Mesothelial cell of epicardium (in vitro differentiated cells): Measurements from ENCODE around the gene PTBP3. TPM values are rescaled to one million over a fixed set of nuclear protein-coding genes. Genes with fewer than 3 reads are reported as not detected.

Experiments used
- DNase-seq, 2 experiments: peaks; one replicate each; pipeline ENCODE4 v3.0.0; 2021; ENCODE audit warnings: low spot score in 2 of 2; ENCODE audit not compliant: unreplicated experiment in 2 of 2
- H3K27ac Mint-ChIP-seq: 2 replicates; pipeline ENCODE4 v1.8.0; 2021; ENCODE audit warnings: mixed read lengths
- H3K27me3 Mint-ChIP-seq: 2 replicates; pipeline ENCODE4 v1.8.0; 2021; ENCODE audit warnings: low read depth, mixed read lengths
- H3K36me3 Mint-ChIP-seq: 2 replicates; pipeline ENCODE4 v1.8.0; 2021; ENCODE audit warnings: mixed read lengths
- H3K4me1 Mint-ChIP-seq: 2 replicates; pipeline ENCODE4 v1.8.0; 2021; ENCODE audit warnings: mixed read lengths
- H3K4me3 Mint-ChIP-seq: 2 replicates; pipeline ENCODE4 v1.8.0; 2021; ENCODE audit warnings: mild to moderate bottlenecking, moderate library complexity, mixed read lengths
- H3K9me3 Mint-ChIP-seq: 2 replicates; pipeline ENCODE4 v1.8.0; 2021; ENCODE audit warnings: mixed read lengths
- CTCF ChIP-seq: fragments of 200-600 bp; sonication (generic); IDR thresholded peaks from one replicate; pipeline ENCODE4 v1.5.0; 2021; ENCODE audit warnings: antibody characterized with exemption; ENCODE audit not compliant: unreplicated experiment
- total RNA-seq: library from RNA; stranded (reverse); gene quantifications from 3 replicates; pipeline ENCODE4 v1.2.1, GENCODE V29; 2021

The PTBP3 gene
- total RNA-seq, 1 donor from 2014 or later = 41.6 TPM

- Mint-ChIP-seq H3K4me1 (peaks cover 7% of the 10 kb centered on the region), H3K9me3 (peaks cover 6% of the 10 kb centered on the region), H3K27ac (no peak overlapping the region), H3K36me3 (peaks cover 15% of the 10 kb centered on the region), H3K27me3 (no peaks in the 10 kb centered on the region), H3K4me3 (no peak overlapping the region)
- no peak for DNase-seq
- TF ChIP-seq CTCF = no peak
Observed at GRCh38 chr9:112234779-112235178, 98.6 kb downstream of the PTBP3 start.

- Mint-ChIP-seq H3K27ac (no peak overlapping the region), H3K4me3 (no peak overlapping the region), H3K27me3 (no peaks in the 10 kb centered on the region), H3K36me3 (peaks cover 14% of the 10 kb centered on the region), H3K4me1 (peaks cover 7% of the 10 kb centered on the region), H3K9me3 (peaks cover 6% of the 10 kb centered on the region)
- DNase-seq = no peak
- no peak for TF ChIP-seq CTCF
Observed at GRCh38 chr9:112233769-112234168, 99.7 kb downstream of the PTBP3 start.

GRCh38 chr9:112232233-112232632, 101.2 kb downstream of the PTBP3 start:
- H3K4me3 Mint-ChIP-seq = no peak overlapping the region
- no peak for TF ChIP-seq CTCF
- no peak overlapping the region for H3K27ac Mint-ChIP-seq
- no peaks in the 10 kb centered on the region for H3K27me3 Mint-ChIP-seq
- H3K9me3 Mint-ChIP-seq = no peaks in the 10 kb centered on the region
- no peak for DNase-seq
- H3K4me1 Mint-ChIP-seq = peaks cover 7% of the 10 kb centered on the region
- peaks cover 12% of the 10 kb centered on the region for H3K36me3 Mint-ChIP-seq

GRCh38 chr9:112226091-112226490, 107.3 kb downstream of the PTBP3 start:
- Mint-ChIP-seq H3K36me3 (peaks cover 35% of the 10 kb centered on the region), H3K4me3 (no peak overlapping the region)
- no peak for TF ChIP-seq CTCF

GRCh38 chr9:112224401-112225289, 108.8 kb downstream of the PTBP3 start:
- no peak for TF ChIP-seq CTCF
- H3K4me3 Mint-ChIP-seq = no peak overlapping the region
- peaks cover 30% of the 10 kb centered on the region for H3K36me3 Mint-ChIP-seq
- no peaks in the 10 kb centered on the region for H3K27me3 Mint-ChIP-seq
- peaks cover 4% of the 10 kb centered on the region for H3K4me1 Mint-ChIP-seq
- H3K9me3 Mint-ChIP-seq = no peaks in the 10 kb centered on the region
- no peak overlapping the region for H3K27ac Mint-ChIP-seq
- no peak for DNase-seq

More at GRCh38 chr9:112226091-112226490, 107.3 kb downstream of the PTBP3 start:
- H3K4me1 Mint-ChIP-seq = peaks cover 4% of the 10 kb centered on the region
- H3K27me3 Mint-ChIP-seq = no peaks in the 10 kb centered on the region
- H3K9me3 Mint-ChIP-seq = no peaks in the 10 kb centered on the region
- DNase-seq = no peak
- no peak overlapping the region for H3K27ac Mint-ChIP-seq
